A549 (cell line): Measurements from ENCODE around the gene DNMT1. TPM values are rescaled to one million over a fixed set of nuclear protein-coding genes. Genes with fewer than 3 reads are reported as not detected.
A peak's percentile ranks its signal among the peaks of the same experiment; 100 is the strongest.
"Not testable (repeated sequence)": the region's sequence is repeated elsewhere in the genome, so short reads cannot be mapped to it uniquely, and the experiment has no call there.

Experiments used
- ATAC-seq, 2 experiments: fragments of 200-7000 bp in 1 of 2; fragments of >200 bp in 1 of 2; cut with Nextera tagmentation in 1 of 2; cut with Tn5 transposase in 1 of 2; 3 replicates each; pipeline versions ENCODE4 v1.8.0 to v1.9.1; 2018 to 2020; ENCODE audit warnings: mild to moderate bottlenecking in 1 of 2, moderate library complexity in 1 of 2
- CTCF ChIA-PET: fragments of 300-600 bp; sonication (Branson Sonifier 250); formaldehyde crosslinking; extraction: SDS; loops from one replicate; lab custom pipeline; 2021; ENCODE audit warnings: antibody characterized with exemption, inconsistent platforms; lab: Yijun Ruan, JAX
- POLR2A ChIA-PET: fragments of 350-600 bp; formaldehyde crosslinking; extraction: SDS; loops from one replicate; lab custom pipeline; 2021; ENCODE audit warnings: antibody characterized with exemption, inconsistent platforms; lab: Yijun Ruan, JAX
- DNase-seq, 2 experiments: peaks; one replicate each; pipeline versions ENCODE4 v3.0.0 to v3.0.0-alpha.2; 2011 to 2016; ENCODE audit warnings: low read depth in 1 of 2, low spot score in 1 of 2
- FAIRE-seq: peaks from 2 replicates; lab custom pipeline; 2011; peaks lifted over from hg19 to GRCh38; lab: Jason Lieb, UNC
- H3K27ac ChIP-seq, 2 experiments: fragments of >200 bp; sonication (Bioruptor Twin); formaldehyde crosslinking; 3 replicates each; pipeline ENCODE4 v1.5.1; 2016 to 2017
- H3K4me1 ChIP-seq: fragments of >200 bp; sonication (Bioruptor Twin); formaldehyde crosslinking; 3 replicates; pipeline ENCODE4 v1.6.1; 2016
- H3K4me2 ChIP-seq: fragments of >200 bp; sonication (Bioruptor Twin); formaldehyde crosslinking; 3 replicates; pipeline ENCODE4 v1.6.1; 2016
- H3K4me3 ChIP-seq: fragments of >200 bp; sonication (Bioruptor Twin); formaldehyde crosslinking; 3 replicates; pipeline ENCODE4 v1.5.1; 2016
- H3K9me3 ChIP-seq: fragments of >200 bp; sonication (Bioruptor Twin); formaldehyde crosslinking; 3 replicates; pipeline ENCODE4 v1.6.1; 2016
- BCL3 ChIP-seq: fragments of >200 bp; sonication (Bioruptor Twin); formaldehyde crosslinking; IDR thresholded peaks from 3 replicates; pipeline ENCODE4 v1.6.1; 2016
- CHD2 ChIP-seq: fragments of 150-350 bp; IDR thresholded peaks from 2 replicates; pipeline ENCODE4 v1.6.1; 2014; ENCODE audit warnings: low read length; ENCODE audit not compliant: partially characterized antibody
- CHD4 ChIP-seq: fragments of 200-600 bp; sonication (generic); IDR thresholded peaks from 2 replicates; pipeline ENCODE4 v1.6.1; 2016; ENCODE audit warnings: antibody characterized with exemption, mild to moderate bottlenecking, borderline replicate concordance
- EHMT2 ChIP-seq: fragments of 200-600 bp; sonication (generic); IDR thresholded peaks from 2 replicates; pipeline ENCODE4 v1.6.1; 2016; ENCODE audit warnings: antibody characterized with exemption, low read depth, mild to moderate bottlenecking, moderate library complexity
- FOSB ChIP-seq: fragments of 250-450 bp; sonication (Bioruptor Pico); IDR thresholded peaks from 2 replicates; pipeline ENCODE4 v1.5.0; 2020; ENCODE audit warnings: mild to moderate bottlenecking, moderate library complexity
- HDAC2 ChIP-seq: fragments of 200-600 bp; sonication (generic); IDR thresholded peaks from 2 replicates; pipeline ENCODE4 v1.6.1; 2016
- HMGXB4 ChIP-seq: fragments of 250-450 bp; sonication (Bioruptor Pico); IDR thresholded peaks from 2 replicates; pipeline ENCODE4 v1.5.0; 2021; ENCODE audit warnings: mild to moderate bottlenecking, moderate library complexity, borderline replicate concordance
- KDM1A ChIP-seq: fragments of 200-600 bp; sonication (generic); IDR thresholded peaks from 2 replicates; pipeline ENCODE4 v1.6.1; 2016; ENCODE audit warnings: low read depth, mild to moderate bottlenecking
- KDM5A ChIP-seq: fragments of 200-600 bp; sonication (generic); IDR thresholded peaks from 2 replicates; pipeline ENCODE4 v1.6.1; 2016; ENCODE audit warnings: antibody characterized with exemption, mild to moderate bottlenecking
- MAX ChIP-seq: IDR thresholded peaks from 2 replicates; pipeline ENCODE4 v1.6.1; 2012
- NFE2L2 ChIP-seq: fragments of 150-350 bp; conservative IDR thresholded peaks from 2 replicates; pipeline ENCODE4 v1.6.1; 2014; ENCODE audit warnings: low read length
- RAD21 ChIP-seq, 2 experiments: fragments of >200 bp in 1 of 2; sonication (Bioruptor Twin) in 1 of 2; formaldehyde crosslinking in 1 of 2; IDR thresholded peaks in 1 of 2; conservative IDR thresholded peaks in 1 of 2; 2 replicates in 1 of 2; 3 replicates in 1 of 2; pipeline ENCODE4 v1.6.1; 2012 to 2018; ENCODE audit warnings: inconsistent platforms in 1 of 2
- RNF2 ChIP-seq: fragments of 200-600 bp; sonication (generic); IDR thresholded peaks from 2 replicates; pipeline ENCODE4 v1.6.1; 2016; ENCODE audit warnings: low read depth, mild to moderate bottlenecking, antibody characterized with exemption, moderate library complexity, borderline replicate concordance
- SREBF2 ChIP-seq: fragments of 450-650 bp; IDR thresholded peaks from 2 replicates; pipeline ENCODE4 v1.6.1; 2014; ENCODE audit warnings: mild to moderate bottlenecking, moderate library complexity
- USF2 ChIP-seq: fragments of 450-650 bp; IDR thresholded peaks from 2 replicates; pipeline ENCODE4 v1.6.1; 2014; ENCODE audit warnings: antibody characterized with exemption
- ZC3H11A ChIP-seq: fragments of 450-650 bp; IDR thresholded peaks from 2 replicates; pipeline ENCODE4 v1.6.1; 2014; ENCODE audit warnings: antibody characterized with exemption, mild to moderate bottlenecking
- ZFP36 ChIP-seq: fragments of 450-650 bp; IDR thresholded peaks from 2 replicates; pipeline ENCODE4 v1.6.1; 2014; ENCODE audit warnings: borderline replicate concordance; ENCODE audit not compliant: partially characterized antibody
- ZSCAN20 ChIP-seq: fragments of 250-450 bp; sonication (Bioruptor Pico); IDR thresholded peaks from 2 replicates; pipeline ENCODE4 v1.8.0; 2022; ENCODE audit warnings: mild to moderate bottlenecking, moderate library complexity
- WGBS: methylation state at CpG from one replicate; pipeline ENCODE4 v1.1.6; 2017; ENCODE audit errors: missing lambda C conversion rate; 5-methylcytosine and 5-hydroxymethylcytosine counted together
- polyA plus RNA-seq, 4 experiments: library from polyadenylated mRNA; depleted of rRNA in 3 of 4; stranded (reverse); fragments of >200 nt; fragmentation: RNase III in 1 of 4; extraction: RNeasy Plus Mini Kit Qiagen cat#74134 plus additional on column Dnase treatment in 1 of 4; gene quantifications; 2 replicates in 3 of 4; 3 replicates in 1 of 4; pipeline ENCODE4 v1.2.3, GENCODE V29; 2011 to 2017

Gene DNMT1
- polyA plus RNA-seq, 2 of the 4 experiments (the other 2 are of a cell fraction), result 85.2 to 86.2 TPM

GRCh38 chr19:10237702-10238101, 42.9 kb upstream of the DNMT1 start:
- Histone ChIP-seq H3K27ac (no peak overlapping the region), H3K9me3 (no peaks in the 10 kb centered on the region), H3K4me2 (peak overlapping the region; percentile 27; the same call in 2 of the 3 replicates), H3K4me3 (no peak overlapping the region), H3K4me1 (peaks cover 11% of the 10 kb centered on the region; the same call in 1 of the 3 replicates)
- TF ChIP-seq FOSB (CRISPR knock-in tag), result no peak
- DNase-seq, result peak in 1 of 2 experiments; percentile 36
- FAIRE-seq, result no peak
- ChIA-PET POLR2A (no interaction called here), CTCF (interaction anchor here (0.6 to 1.6 kb wide), 3 partner anchors 10 to 269 kb away, joined by 3 to 7 read pairs (median 4); no protein-coding TSS in a partner anchor)
- WGBS, result 89% methylated on average over 4 of the region's 6 CpGs
- peak; percentile 51 to 68; a peak in 4 of 6 replicates for ATAC-seq

- H3K4me2 ChIP-seq, DNase-seq, FAIRE-seq, H3K9me3 ChIP-seq, POLR2A ChIA-PET, H3K4me3 ChIP-seq, H3K27ac ChIP-seq, ATAC-seq: not testable (repeated sequence)
- H3K4me1 ChIP-seq, result peaks cover 12% of the 10 kb centered on the region; the same call in 1 of the 3 replicates
- CTCF ChIA-PET, result interaction anchor here (2.2 kb wide), 1 partner anchor 15 kb away, joined by 8 read pairs; no protein-coding TSS in a partner anchor
- WGBS, result 98% methylated on average over 7 of the region's 7 CpGs
Measured at GRCh38 chr19:10235409-10235808, 40.7 kb upstream of the DNMT1 start.

- Histone ChIP-seq H3K4me1 (peaks cover 16% of the 10 kb centered on the region; the same call in 1 of the 3 replicates), H3K4me2 (no peak overlapping the region), H3K27ac (no peak overlapping the region), H3K9me3 (no peaks in the 10 kb centered on the region), H3K4me3 (no peak overlapping the region)
- FAIRE-seq (no peak), DNase-seq (no peak), ATAC-seq (no peak)
- TF ChIP-seq RNF2, result no peak
- TF ChIP-seq MAX, result no peak
- TF ChIP-seq NFE2L2, result no peak
- TF ChIP-seq FOSB (CRISPR knock-in tag), result no peak
- no peak for TF ChIP-seq HMGXB4 (CRISPR knock-in tag)
- no peak for TF ChIP-seq ZC3H11A
- TF ChIP-seq RAD21 (conservative IDR thresholded peaks at IDR 0.05 in 1 of 2, IDR thresholded peaks at IDR 0.05 in 1 of 2), result no peak
- no peak for TF ChIP-seq ZSCAN20
- no peak for TF ChIP-seq ZFP36
- no peak for TF ChIP-seq KDM5A
- no peak for TF ChIP-seq USF2
- TF ChIP-seq BCL3, result no peak
- TF ChIP-seq SREBF2, result no peak
- no peak for TF ChIP-seq KDM1A
- TF ChIP-seq CHD4, result no peak
- TF ChIP-seq CHD2, result no peak
- TF ChIP-seq HDAC2, result no peak
- no peak for TF ChIP-seq EHMT2
- 72% methylated on average over 4 of the region's 4 CpGs for WGBS
- POLR2A ChIA-PET, result no interaction called here
- CTCF ChIA-PET, result interaction anchor here (2.2 kb wide), 1 partner anchor 15 kb away, joined by 8 read pairs; no protein-coding TSS in a partner anchor
Measured at GRCh38 chr19:10235003-10235402, 40.2 kb upstream of the DNMT1 start.
